ENCODE measurements around the gene REG3G. TPM values are rescaled to one million over a fixed set of nuclear protein-coding genes. Genes with fewer than 3 reads are reported as not detected.

The REG3G gene
- polyA plus RNA-seq: not detected in 3 replicates
- polyA plus RNA-seq (2011; ENCODE audit: low read depth): not detected
- polyA plus RNA-seq (2011; cell fraction: cytosol; rRNA removed): not detected in 2 replicates
- polyA plus RNA-seq (2011; cell fraction: nucleus; rRNA removed): not detected in 2 replicates
- not detected in 2 replicates for polyA plus RNA-seq (2012; ENCODE audit: low replicate concordance)
- not detected in 3 replicates for polyA minus RNA-seq
- not detected for polyA minus RNA-seq (2011; cell fraction: cytosol; rRNA and poly(A)+ RNA removed)
- polyA minus RNA-seq (2011; cell fraction: nucleus; rRNA and poly(A)+ RNA removed): not detected in 2 replicates

GRCh38 chr2:79025421-79025820, at the start of gene REG3G:
Gene REG3G, plus strand, starts transcription at chr2:79025702. Its CDS starts 392 bp downstream, at chr2:79026094.
- no peaks in the 10 kb centered on the region for H3K79me2 ChIP-seq (ENCODE audit: control insufficient read depth, insufficient read depth, low read length)
- DNase-seq (ENCODE audit: low read depth, low spot score) (no peak), FAIRE-seq (no peak)
- no peaks in the 10 kb centered on the region for H3K9me1 ChIP-seq (ENCODE audit: control insufficient read depth, extremely low read depth, insufficient read depth, low read length)
- TF ChIP-seq EZH2 (IDR thresholded peaks at IDR 0.05; ENCODE audit: low read length) (no peak), CTCF (optimal IDR thresholded peaks at IDR 0.05 in 1 of 3, IDR thresholded peaks at IDR 0.05 in 1 of 3, conservative IDR thresholded peaks at IDR 0.05 in 1 of 3; ENCODE audit: extremely low read depth in 1 of 3, insufficient read depth in 2 of 3, low read length in 3 of 3) (no peak)
- H3K4me2 ChIP-seq (ENCODE audit: control insufficient read depth, extremely low read depth, insufficient read depth, low read depth, low read length): no peak within 1 kb of the TSS
- H3K27ac ChIP-seq (ENCODE audit: control insufficient read depth, insufficient read depth, low read length): no peak within 1 kb of the TSS
- H3K9ac ChIP-seq (ENCODE audit: control insufficient read depth, extremely low read depth, insufficient read depth, low read length): no peak within 1 kb of the TSS
- H3K27me3 ChIP-seq (ENCODE audit: control insufficient read depth, extremely low read depth, insufficient read depth, low read length): no peaks in the 10 kb centered on the region
- no peak within 1 kb of the TSS for H3K4me3 ChIP-seq (ENCODE audit: control insufficient read depth in 2 of 3, extremely low read depth in 1 of 3, insufficient read depth in 2 of 3, low read depth in 1 of 3, low read length in 3 of 3)
- no peak within 1 kb of the TSS for H2AFZ ChIP-seq (ENCODE audit: control insufficient read depth, low read length)
- H3K36me3 ChIP-seq (ENCODE audit: control insufficient read depth in 2 of 2, extremely low read depth in 1 of 2, insufficient read depth in 2 of 2, low read length in 2 of 2): no peaks in the 10 kb centered on the region
- no peaks in the 10 kb centered on the region for H4K20me1 ChIP-seq (ENCODE audit: control insufficient read depth, extremely low read depth, insufficient read depth, low read length)
- H3K4me1 ChIP-seq (ENCODE audit: control insufficient read depth, extremely low read depth, insufficient read depth, low read length): no peaks in the 10 kb centered on the region
- no peaks in the 10 kb centered on the region for H3K9me3 ChIP-seq (ENCODE audit: control insufficient read depth, low read depth, low read length)
- dilution Hi-C loops (cut with MboI; ENCODE audit: extremely low pct_ligation_motif_present, low sequenced_read_pairs): no loop called here

GRCh38 chr2:78977661-78978145, 47.8 kb upstream of the REG3G start:
- H3K27me3 ChIP-seq (ENCODE audit: control insufficient read depth, extremely low read depth, insufficient read depth, low read length): no peaks in the 10 kb centered on the region
- no peaks in the 10 kb centered on the region for H3K9me3 ChIP-seq (ENCODE audit: control insufficient read depth, low read depth, low read length)
- no peak overlapping the region for H3K27ac ChIP-seq (ENCODE audit: control insufficient read depth, insufficient read depth, low read length)
- no peaks in the 10 kb centered on the region for H4K20me1 ChIP-seq (ENCODE audit: control insufficient read depth, extremely low read depth, insufficient read depth, low read length)
- no peak overlapping the region for H3K4me3 ChIP-seq (ENCODE audit: control insufficient read depth in 2 of 3, extremely low read depth in 1 of 3, insufficient read depth in 2 of 3, low read depth in 1 of 3, low read length in 3 of 3)
- H2AFZ ChIP-seq (ENCODE audit: control insufficient read depth, low read length): no peak overlapping the region
- dilution Hi-C loops (cut with MboI; ENCODE audit: extremely low pct_ligation_motif_present, low sequenced_read_pairs): no loop called here
- no peaks in the 10 kb centered on the region for H3K79me2 ChIP-seq (ENCODE audit: control insufficient read depth, insufficient read depth, low read length)
- no peak overlapping the region for H3K9ac ChIP-seq (ENCODE audit: control insufficient read depth, extremely low read depth, insufficient read depth, low read length)
- no peaks in the 10 kb centered on the region for H3K4me1 ChIP-seq (ENCODE audit: control insufficient read depth, extremely low read depth, insufficient read depth, low read length)
- FAIRE-seq (no peak), DNase-seq (ENCODE audit: low read depth, low spot score) (no peak)
- no peaks in the 10 kb centered on the region for H3K9me1 ChIP-seq (ENCODE audit: control insufficient read depth, extremely low read depth, insufficient read depth, low read length)
- no peak overlapping the region for H3K4me2 ChIP-seq (ENCODE audit: control insufficient read depth, extremely low read depth, insufficient read depth, low read depth, low read length)
- no peaks in the 10 kb centered on the region for H3K36me3 ChIP-seq (ENCODE audit: control insufficient read depth in 2 of 2, extremely low read depth in 1 of 2, insufficient read depth in 2 of 2, low read length in 2 of 2)
- no peak for TF ChIP-seq EZH2 (IDR thresholded peaks at IDR 0.05; ENCODE audit: low read length)
- no peak for TF ChIP-seq CTCF (optimal IDR thresholded peaks at IDR 0.05 in 1 of 3, IDR thresholded peaks at IDR 0.05 in 1 of 3, conservative IDR thresholded peaks at IDR 0.05 in 1 of 3; ENCODE audit: extremely low read depth in 1 of 3, insufficient read depth in 2 of 3, low read length in 3 of 3)
